Calu3 (cell line): Measurements from ENCODE around the gene KBTBD12. TPM values are rescaled to one million over a fixed set of nuclear protein-coding genes. Genes with fewer than 3 reads are reported as not detected.
A peak's percentile ranks its signal among the peaks of the same experiment; 100 is the strongest.

Experiments
- BruUV-seq: library from RNA; stranded (reverse); fragments of 400-500 nt; replicated peaks from 2 replicates; lab custom pipeline; 2021; lab: Mats Ljungman, UMichigan
- CTCF ChIA-PET: fragments of 300-600 bp; sonication (Branson Sonifier 250); formaldehyde crosslinking; loops from one replicate; lab custom pipeline; 2022; ENCODE audit warnings: antibody characterized with exemption; lab: Charles Lee
- DNase-seq: peaks from one replicate; pipeline ENCODE4 v3.0.0; 2022
- H3K27ac Mint-ChIP-seq: one replicate; pipeline ENCODE4 v1.8.0; 2022; ENCODE audit warnings: mixed read lengths; ENCODE audit not compliant: unreplicated experiment
- H3K27me3 Mint-ChIP-seq: one replicate; pipeline ENCODE4 v1.8.0; 2022; ENCODE audit warnings: mixed read lengths; ENCODE audit not compliant: unreplicated experiment
- H3K36me3 Mint-ChIP-seq: one replicate; pipeline ENCODE4 v1.8.0; 2022; ENCODE audit warnings: mild to moderate bottlenecking, moderate library complexity, mixed read lengths; ENCODE audit not compliant: insufficient read depth, unreplicated experiment
- H3K4me1 Mint-ChIP-seq: one replicate; pipeline ENCODE4 v1.8.0; 2022; ENCODE audit warnings: mild to moderate bottlenecking, low read depth, mixed read lengths; ENCODE audit not compliant: unreplicated experiment
- H3K4me3 Mint-ChIP-seq: one replicate; pipeline ENCODE4 v1.8.0; 2022; ENCODE audit warnings: mild to moderate bottlenecking, low read depth, moderate library complexity, mixed read lengths; ENCODE audit not compliant: unreplicated experiment
- H3K9me3 Mint-ChIP-seq: one replicate; pipeline ENCODE4 v1.8.0; 2022; ENCODE audit warnings: low read depth, mixed read lengths; ENCODE audit not compliant: unreplicated experiment
- intact Hi-C: fragments of 100-400 bp; cut with micrococcal nuclease; formaldehyde crosslinking; loops from one replicate; pipeline ENCODE4 v1.10.0; 2022; ENCODE audit not compliant: unreplicated experiment
- total RNA-seq: library from RNA; stranded (reverse); gene quantifications from 2 replicates; pipeline ENCODE4 v1.2.3, GENCODE V29; 2022
- TF ChIP-seq, protein P1 (sequence below): fragments of 200-600 bp; IDR thresholded peaks from one replicate; pipeline ENCODE4 v1.8.0; 2022; ENCODE audit warnings: antibody characterized with exemption; ENCODE audit not compliant: unreplicated experiment

Gene KBTBD12
- total RNA-seq, 1 experiment from 2014 or later = 0.07 TPM

- intact Hi-C loops = no loop called here
- TF ChIP-seq, protein P1, sequence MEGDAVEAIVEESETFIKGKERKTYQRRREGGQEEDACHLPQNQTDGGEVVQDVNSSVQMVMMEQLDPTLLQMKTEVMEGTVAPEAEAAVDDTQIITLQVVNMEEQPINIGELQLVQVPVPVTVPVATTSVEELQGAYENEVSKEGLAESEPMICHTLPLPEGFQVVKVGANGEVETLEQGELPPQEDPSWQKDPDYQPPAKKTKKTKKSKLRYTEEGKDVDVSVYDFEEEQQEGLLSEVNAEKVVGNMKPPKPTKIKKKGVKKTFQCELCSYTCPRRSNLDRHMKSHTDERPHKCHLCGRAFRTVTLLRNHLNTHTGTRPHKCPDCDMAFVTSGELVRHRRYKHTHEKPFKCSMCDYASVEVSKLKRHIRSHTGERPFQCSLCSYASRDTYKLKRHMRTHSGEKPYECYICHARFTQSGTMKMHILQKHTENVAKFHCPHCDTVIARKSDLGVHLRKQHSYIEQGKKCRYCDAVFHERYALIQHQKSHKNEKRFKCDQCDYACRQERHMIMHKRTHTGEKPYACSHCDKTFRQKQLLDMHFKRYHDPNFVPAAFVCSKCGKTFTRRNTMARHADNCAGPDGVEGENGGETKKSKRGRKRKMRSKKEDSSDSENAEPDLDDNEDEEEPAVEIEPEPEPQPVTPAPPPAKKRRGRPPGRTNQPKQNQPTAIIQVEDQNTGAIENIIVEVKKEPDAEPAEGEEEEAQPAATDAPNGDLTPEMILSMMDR = no peak
- Mint-ChIP-seq H3K9me3 (no peaks in the 10 kb centered on the region), H3K4me3 (no peak overlapping the region), H3K4me1 (peaks cover 8% of the 10 kb centered on the region), H3K27ac (no peak overlapping the region), H3K36me3 (no peaks in the 10 kb centered on the region), H3K27me3 (no peaks in the 10 kb centered on the region)
- no peak for DNase-seq
- no TSS peak for BruUV-seq
- CTCF ChIA-PET = interaction anchor here (0.5 kb wide), 1 partner anchor 134 kb away, joined by 3 read pairs; no protein-coding TSS in a partner anchor
Observed at GRCh38 chr3:127927829-127928604, 13.0 kb downstream of the KBTBD12 start.

DNA sequence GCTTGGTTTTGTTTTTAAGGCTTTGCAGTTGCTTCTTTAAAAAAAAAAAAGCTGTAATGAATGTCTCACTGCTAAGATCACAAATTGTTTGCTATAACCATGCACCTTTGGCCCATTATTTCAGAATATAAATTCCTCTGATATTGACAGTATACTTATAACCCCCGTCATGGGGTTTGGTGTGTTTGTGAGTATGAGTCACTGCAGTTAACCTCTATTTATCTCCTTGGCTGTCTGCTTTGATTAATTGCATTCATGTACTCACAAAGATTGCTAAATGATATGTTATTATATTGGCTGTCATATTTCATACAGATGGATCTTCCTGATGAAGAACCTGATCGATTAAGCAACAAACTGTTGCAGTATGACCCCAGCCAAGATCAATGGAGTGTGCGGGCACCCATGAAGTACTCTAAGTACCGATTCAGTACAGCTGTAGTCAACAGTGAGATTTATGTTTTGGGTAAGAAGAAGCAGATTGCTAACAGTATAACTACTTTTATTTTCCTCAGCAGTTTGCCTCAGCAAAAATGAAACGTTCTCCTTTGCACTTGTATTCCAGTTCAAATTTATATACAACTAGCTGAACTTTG lies 14.9 kb downstream of the KBTBD12 start:
- CTCF ChIA-PET = no interaction called here
- Mint-ChIP-seq H3K9me3 (no peaks in the 10 kb centered on the region), H3K36me3 (no peaks in the 10 kb centered on the region), H3K4me1 (peaks cover 8% of the 10 kb centered on the region), H3K27ac (no peak overlapping the region), H3K4me3 (peak overlapping the region; percentile 15), H3K27me3 (peaks cover 19% of the 10 kb centered on the region)
- no TSS peak for BruUV-seq
- intact Hi-C loops = no loop called here
- TF ChIP-seq, protein P1 = no peak
- DNase-seq = no peak

DNA sequence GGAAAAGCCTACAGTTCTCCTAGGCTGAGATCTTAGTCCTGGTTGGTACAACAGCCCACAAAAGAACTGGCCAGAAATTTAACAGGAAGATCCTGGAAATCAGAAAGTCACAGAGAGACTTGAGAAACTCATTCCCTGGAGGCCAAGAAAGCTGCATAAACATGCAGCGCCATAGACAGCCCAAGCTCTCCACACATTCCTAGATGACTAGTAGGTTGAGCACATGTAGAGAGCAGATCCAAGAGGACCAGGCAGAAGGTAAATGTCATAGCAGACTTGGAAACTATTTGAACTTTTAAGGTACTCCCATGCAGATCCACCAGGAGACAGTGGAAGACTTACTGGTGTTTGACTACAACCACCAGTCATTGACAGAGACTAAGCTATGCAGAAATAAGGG lies 18.4 kb downstream of the KBTBD12 start:
- TF ChIP-seq, protein P1 = no peak
- no TSS peak for BruUV-seq
- CTCF ChIA-PET = no interaction called here
- no peaks in the 10 kb centered on the region for H3K9me3 Mint-ChIP-seq
- no peak for DNase-seq
- no peaks in the 10 kb centered on the region for H3K36me3 Mint-ChIP-seq
- no peak overlapping the region for H3K27ac Mint-ChIP-seq
- peaks cover 8% of the 10 kb centered on the region for H3K4me1 Mint-ChIP-seq
- H3K27me3 Mint-ChIP-seq = peaks cover 19% of the 10 kb centered on the region
- intact Hi-C loops = no loop called here
- no peak overlapping the region for H3K4me3 Mint-ChIP-seq

DNA sequence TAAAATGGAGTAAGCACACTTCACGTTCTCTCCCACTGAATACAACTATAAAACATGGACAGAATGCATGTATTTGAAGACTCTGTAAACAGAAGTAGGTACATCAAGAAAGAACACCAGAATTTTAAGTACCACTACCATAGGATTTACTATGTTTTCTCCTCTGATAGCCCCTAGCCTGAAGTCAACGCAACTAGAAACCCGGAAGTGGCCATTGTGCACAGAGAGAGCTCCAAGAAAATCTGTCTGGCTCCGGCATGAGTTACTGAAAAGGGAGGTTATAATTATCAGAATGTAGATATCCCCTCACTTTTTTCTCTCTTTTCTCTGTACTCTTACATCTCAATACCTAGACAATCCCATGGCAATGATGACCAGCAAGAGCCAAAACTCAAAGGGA lies 23.8 kb downstream of the KBTBD12 start:
- intact Hi-C loops = no loop called here
- no peak overlapping the region for H3K27ac Mint-ChIP-seq
- no peak for DNase-seq
- BruUV-seq = no TSS peak
- H3K27me3 Mint-ChIP-seq = peaks cover 12% of the 10 kb centered on the region
- TF ChIP-seq, protein P1 = no peak
- H3K4me1 Mint-ChIP-seq = peaks cover 13% of the 10 kb centered on the region
- H3K4me3 Mint-ChIP-seq = no peak overlapping the region
- no peaks in the 10 kb centered on the region for H3K36me3 Mint-ChIP-seq
- no peaks in the 10 kb centered on the region for H3K9me3 Mint-ChIP-seq
- CTCF ChIA-PET = no interaction called here
